Astrocyte of the cerebellum (primary cell): Measurements from ENCODE around the gene KRT80.

Source experiments
- DNase-seq: peaks from one replicate; pipeline ENCODE4 v3.0.0-alpha.2; 2011; ENCODE audit warnings: low read depth
- H3K4me3 ChIP-seq: 2 replicates; pipeline ENCODE4 v1.5.1; 2011; ENCODE audit warnings: mild to moderate bottlenecking, low read depth, low read length, moderate library complexity
- CTCF ChIP-seq: IDR thresholded peaks from 2 replicates; pipeline ENCODE4 v1.5.1; 2012; ENCODE audit warnings: low read length, low read depth, moderate library complexity, mild to moderate bottlenecking; ENCODE audit errors: missing control alignments
- in situ Hi-C: cut with HindIII; loops from 2 replicates; pipeline ENCODE4 v1.10.0; 2017; ENCODE audit warnings: low sequenced_read_pairs

The KRT80 gene

GRCh38 chr12:52151153-52151836, 40.5 kb downstream of the KRT80 start:
- H3K4me3 ChIP-seq: no peak overlapping the region
- no peak for TF ChIP-seq CTCF
- in situ Hi-C loops: no loop called here
- no peak for DNase-seq

- no peak overlapping the region for H3K4me3 ChIP-seq
- peak; percentile 22 for DNase-seq
- in situ Hi-C loops: no loop called here
- TF ChIP-seq CTCF: no peak
Measured at GRCh38 chr12:52149651-52150241, 42.1 kb downstream of the KRT80 start.

GRCh38 chr12:52149182-52149641, 42.6 kb downstream of the KRT80 start:
- in situ Hi-C loops: no loop called here
- no peak for DNase-seq
- no peak overlapping the region for H3K4me3 ChIP-seq
- no peak for TF ChIP-seq CTCF

GRCh38 chr12:52148464-52149181, 43.2 kb downstream of the KRT80 start:
- no peak for DNase-seq
- in situ Hi-C loops: no loop called here
- H3K4me3 ChIP-seq: no peak overlapping the region

GRCh38 chr12:52147964-52148463, 43.8 kb downstream of the KRT80 start:
- no peak overlapping the region for H3K4me3 ChIP-seq
- in situ Hi-C loops: no loop called here
- no peak for DNase-seq
- no peak for TF ChIP-seq CTCF

More at GRCh38 chr12:52148464-52149181, 43.2 kb downstream of the KRT80 start:
- no peak for TF ChIP-seq CTCF

GRCh38 chr12:52147367-52147963, 44.3 kb downstream of the KRT80 start:
- in situ Hi-C loops: no loop called here
- DNase-seq: peak; percentile 88
- TF ChIP-seq CTCF: no peak
- no peak overlapping the region for H3K4me3 ChIP-seq
